NB4 (cell line): ENCODE data around the gene GPRIN1.

Experiments used
- MYC ChIP-seq: IDR thresholded peaks from 2 replicates; pipeline ENCODE4 v1.6.1; 2011; ENCODE audit warnings: low read depth, low read length
- POLR2A ChIP-seq: IDR thresholded peaks from 2 replicates; pipeline ENCODE4 v1.6.1; 2011; ENCODE audit warnings: mild to moderate bottlenecking; ENCODE audit not compliant: insufficient read length; ENCODE audit errors: extremely low read depth
- TF ChIP-seq, protein P1 (sequence below): IDR thresholded peaks from one replicate; pipeline ENCODE4 v1.5.1; 2012; ENCODE audit warnings: low read depth, low read length
- TF ChIP-seq, protein P2 (sequence below): IDR thresholded peaks from 2 replicates; pipeline ENCODE4 v1.6.1; 2011; ENCODE audit warnings: low read depth, low read length

DNA sequence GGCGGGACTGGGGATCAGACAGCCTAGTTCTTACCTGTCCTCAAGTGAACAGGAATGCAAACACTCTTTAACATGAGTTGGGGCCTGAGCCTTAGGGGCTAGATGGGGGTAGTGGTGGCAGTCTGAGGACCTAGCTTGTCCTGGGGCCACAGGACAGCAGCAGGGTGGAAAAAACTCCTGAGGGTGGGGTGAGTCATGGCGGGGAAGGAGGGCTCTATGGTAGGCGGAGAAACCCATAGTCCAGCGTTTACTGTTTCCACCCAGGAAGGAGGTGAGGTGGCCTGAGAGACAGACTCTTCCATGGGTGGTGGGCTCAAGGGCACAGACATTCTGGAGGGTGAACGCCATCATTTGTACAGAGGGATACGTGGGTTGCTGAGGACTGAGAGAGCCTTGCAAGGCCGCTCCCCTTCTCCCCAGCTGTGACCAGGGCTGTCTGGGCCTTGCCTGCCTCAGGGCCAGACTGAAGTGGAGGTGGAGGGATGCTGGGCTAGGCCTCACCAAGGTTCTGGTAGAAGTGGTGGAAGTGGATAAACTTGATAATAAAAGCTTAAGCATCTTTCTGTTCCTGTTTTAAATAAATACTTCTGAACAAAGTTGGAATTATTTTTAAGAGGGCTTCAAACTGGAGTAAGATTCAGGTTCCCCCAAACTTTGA lies 36.2 kb upstream of the GPRIN1 start:
- TF ChIP-seq, protein P1, sequence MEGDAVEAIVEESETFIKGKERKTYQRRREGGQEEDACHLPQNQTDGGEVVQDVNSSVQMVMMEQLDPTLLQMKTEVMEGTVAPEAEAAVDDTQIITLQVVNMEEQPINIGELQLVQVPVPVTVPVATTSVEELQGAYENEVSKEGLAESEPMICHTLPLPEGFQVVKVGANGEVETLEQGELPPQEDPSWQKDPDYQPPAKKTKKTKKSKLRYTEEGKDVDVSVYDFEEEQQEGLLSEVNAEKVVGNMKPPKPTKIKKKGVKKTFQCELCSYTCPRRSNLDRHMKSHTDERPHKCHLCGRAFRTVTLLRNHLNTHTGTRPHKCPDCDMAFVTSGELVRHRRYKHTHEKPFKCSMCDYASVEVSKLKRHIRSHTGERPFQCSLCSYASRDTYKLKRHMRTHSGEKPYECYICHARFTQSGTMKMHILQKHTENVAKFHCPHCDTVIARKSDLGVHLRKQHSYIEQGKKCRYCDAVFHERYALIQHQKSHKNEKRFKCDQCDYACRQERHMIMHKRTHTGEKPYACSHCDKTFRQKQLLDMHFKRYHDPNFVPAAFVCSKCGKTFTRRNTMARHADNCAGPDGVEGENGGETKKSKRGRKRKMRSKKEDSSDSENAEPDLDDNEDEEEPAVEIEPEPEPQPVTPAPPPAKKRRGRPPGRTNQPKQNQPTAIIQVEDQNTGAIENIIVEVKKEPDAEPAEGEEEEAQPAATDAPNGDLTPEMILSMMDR = no peak
- TF ChIP-seq POLR2A (no peak), MYC (no peak)
- TF ChIP-seq, protein P2, sequence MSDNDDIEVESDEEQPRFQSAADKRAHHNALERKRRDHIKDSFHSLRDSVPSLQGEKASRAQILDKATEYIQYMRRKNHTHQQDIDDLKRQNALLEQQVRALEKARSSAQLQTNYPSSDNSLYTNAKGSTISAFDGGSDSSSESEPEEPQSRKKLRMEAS = no peak
